ENCODE measurements around the gene ARMC9. TPM values are rescaled to one million over a fixed set of nuclear protein-coding genes. Genes with fewer than 3 reads are reported as not detected.

ARMC9 gene
- total and polyA plus RNA-seq, 2 of the 13 experiments (the other 11 are each of a cell fraction or from before 2014, with no cell fraction given), result 9.1 to 12.8 TPM

DNA sequence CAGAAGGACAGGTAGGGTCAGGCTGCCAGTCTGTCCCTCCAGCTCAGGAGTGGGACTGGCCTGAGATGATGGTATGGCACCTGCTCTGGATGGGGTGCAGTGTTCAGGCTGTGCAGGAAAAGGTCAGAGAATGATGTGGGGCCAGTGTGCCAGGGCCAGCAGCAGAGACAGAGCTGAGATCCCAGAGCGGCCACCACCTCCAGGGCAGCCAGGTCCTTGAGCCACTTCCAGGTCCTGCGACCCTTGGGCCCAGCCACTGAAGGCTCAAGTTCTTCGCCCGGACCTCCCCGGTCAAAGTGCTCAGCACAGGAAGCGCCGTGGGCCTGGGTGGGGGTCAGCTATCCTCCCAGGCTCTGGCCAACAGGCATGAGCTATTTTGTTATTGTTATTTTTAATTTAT is 12.1 kb upstream of the ARMC9 start (continued):
- TF ChIP-seq DBP (CRISPR knock-in tag; IDR thresholded peaks at IDR 0.05; ENCODE audit: not compliant biosample characterization), result no peak

- Histone ChIP-seq H3K27me3 (ENCODE audit: control insufficient read depth in 1 of 2, insufficient read depth in 2 of 2, low read length in 2 of 2) (peaks cover 0 to 1% of the 10 kb centered on the region in 2 experiments; a peak in 2 of 5 replicates), H4K20me1 (ENCODE audit: insufficient read depth, low read length) (no peaks in the 10 kb centered on the region), H3K9me3 (ENCODE audit: low read length) (no peaks in the 10 kb centered on the region), H3K4me3 (replicated peaks in 1 of 3; ENCODE audit: insufficient read depth in 1 of 3, low read depth in 2 of 3, low read length in 3 of 3) (peak overlapping the region in 1 of 3 experiments; percentile 23; a peak in 2 of 6 replicates), H3K4me2 (ENCODE audit: low read depth, low read length) (peak overlapping the region; percentile 60), H3K9ac (ENCODE audit: insufficient read depth, low read depth, low read length) (no peak overlapping the region; the same call in 1 of the 2 replicates), H3K36me3 (replicated peaks in 1 of 2; ENCODE audit: control insufficient read depth in 1 of 2, insufficient read depth in 2 of 2, low read length in 2 of 2) (no peaks in the 10 kb centered on the region), H3K79me2 (ENCODE audit: insufficient read depth, low read length) (no peaks in the 10 kb centered on the region), H3K27ac (ENCODE audit: extremely low read length, insufficient read depth, low read length) (no peak overlapping the region), H2AFZ (ENCODE audit: low read length) (no peak overlapping the region), H3K4me1 (ENCODE audit: insufficient read depth, low read length) (peaks cover 72% of the 10 kb centered on the region)
- in situ Hi-C loops (cut with HindIII; ENCODE audit: extremely low pct_ligation_motif_present, low pct_unique_long_range_greater_than_20kb), result no loop called here
- ChIA-PET POLR2A (interaction anchor here (0.9 to 1.9 kb wide), 6 partner anchors 8 to 277 kb away, joined by 3 to 8 read pairs (median 4); partner anchors contain the start of genes ARMC9 and NCL), CTCF (ENCODE audit: low intra/inter-chr PET ratio, low total read pairs) (no interaction called here)
- WGBS (ENCODE audit: low lambda C conversion rate), result 41% methylated on average over 18 of the region's 18 CpGs
- FAIRE-seq (peak; percentile 81), ATAC-seq (peak; percentile 52), DNase-seq (ENCODE audit: low spot score) (peak; percentile 89)
- no TSS peak for BruUV-seq (replicated peaks)
- intact Hi-C loops (cut with micrococcal nuclease; ENCODE audit: unreplicated experiment), result no loop called here
- TF ChIP-seq FIP1L1 (IDR thresholded peaks at IDR 0.05; ENCODE audit: borderline replicate concordance, insufficient read depth, low read depth, low read length) (no peak), ZNF282 (IDR thresholded peaks at IDR 0.05; ENCODE audit: partially characterized antibody) (no peak), ZFP36 (IDR thresholded peaks at IDR 0.05; ENCODE audit: borderline replicate concordance, low read depth, low read length, partially characterized antibody) (no peak), ZNF335 (CRISPR knock-in tag; IDR thresholded peaks at IDR 0.05) (no peak), ETV5 (CRISPR knock-in tag; IDR thresholded peaks at IDR 0.05; ENCODE audit: borderline replicate concordance) (peak; percentile 94), CHCHD3 (CRISPR knock-in tag; IDR thresholded peaks at IDR 0.05) (no peak), ZNF24 (IDR thresholded peaks at IDR 0.05) (no peak), ZBTB3 (CRISPR knock-in tag; IDR thresholded peaks at IDR 0.05; ENCODE audit: borderline replicate concordance, low read depth) (no peak), ATF1 (CRISPR knock-in tag; IDR thresholded peaks at IDR 0.05) (no peak), ARHGAP35 (CRISPR knock-in tag; IDR thresholded peaks at IDR 0.05; ENCODE audit: borderline replicate concordance) (peak; percentile 43; the same call in 1 of the 2 replicates), SRSF1 (optimal IDR thresholded peaks at IDR 0.05; ENCODE audit: low read depth, low read length) (no peak), CENPX (CRISPR knock-in tag; IDR thresholded peaks at IDR 0.05) (no peak), STAG1 (CRISPR knock-in tag; IDR thresholded peaks at IDR 0.05) (no peak), ZNF782 (CRISPR knock-in tag; IDR thresholded peaks at IDR 0.05; ENCODE audit: borderline replicate concordance) (no peak), HHEX (CRISPR knock-in tag; IDR thresholded peaks at IDR 0.05) (no peak), NPAS2 (CRISPR knock-in tag; IDR thresholded peaks at IDR 0.05; ENCODE audit: borderline replicate concordance) (no peak), SOX6 (IDR thresholded peaks at IDR 0.05) (no peak), SOX6 (CRISPR knock-in tag; IDR thresholded peaks at IDR 0.05) (peak; percentile 86), PHF21A (CRISPR knock-in tag; IDR thresholded peaks at IDR 0.05) (0 out of 2 replicates have a peak, but pooled peaks have one; percentile 24), ZNF550 (CRISPR knock-in tag; IDR thresholded peaks at IDR 0.05; ENCODE audit: borderline replicate concordance) (no peak)
- TF ChIP-seq, protein P1, sequence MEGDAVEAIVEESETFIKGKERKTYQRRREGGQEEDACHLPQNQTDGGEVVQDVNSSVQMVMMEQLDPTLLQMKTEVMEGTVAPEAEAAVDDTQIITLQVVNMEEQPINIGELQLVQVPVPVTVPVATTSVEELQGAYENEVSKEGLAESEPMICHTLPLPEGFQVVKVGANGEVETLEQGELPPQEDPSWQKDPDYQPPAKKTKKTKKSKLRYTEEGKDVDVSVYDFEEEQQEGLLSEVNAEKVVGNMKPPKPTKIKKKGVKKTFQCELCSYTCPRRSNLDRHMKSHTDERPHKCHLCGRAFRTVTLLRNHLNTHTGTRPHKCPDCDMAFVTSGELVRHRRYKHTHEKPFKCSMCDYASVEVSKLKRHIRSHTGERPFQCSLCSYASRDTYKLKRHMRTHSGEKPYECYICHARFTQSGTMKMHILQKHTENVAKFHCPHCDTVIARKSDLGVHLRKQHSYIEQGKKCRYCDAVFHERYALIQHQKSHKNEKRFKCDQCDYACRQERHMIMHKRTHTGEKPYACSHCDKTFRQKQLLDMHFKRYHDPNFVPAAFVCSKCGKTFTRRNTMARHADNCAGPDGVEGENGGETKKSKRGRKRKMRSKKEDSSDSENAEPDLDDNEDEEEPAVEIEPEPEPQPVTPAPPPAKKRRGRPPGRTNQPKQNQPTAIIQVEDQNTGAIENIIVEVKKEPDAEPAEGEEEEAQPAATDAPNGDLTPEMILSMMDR (CRISPR knock-in tag; IDR thresholded peaks at IDR 0.05), result peak; percentile 31; the same call in 1 of the 2 replicates
Observed at GRCh38 chr2:231187736-231188505, 10.5 kb upstream of the ARMC9 start.

All from HepG2 (cell line).